ENCODE results near the gene ADIRF.
"Not testable (repeated sequence)": the region's sequence is repeated elsewhere in the genome, so short reads cannot be mapped to it uniquely, and the experiment has no call there.

- not testable (repeated sequence) for TF ChIP-seq CTCF (conservative IDR thresholded peaks at IDR 0.05 in 1 of 2, IDR thresholded peaks at IDR 0.05 in 1 of 2; ENCODE audit: extremely low read depth in 1 of 2, insufficient read depth in 1 of 2, low read depth in 1 of 2, low read length in 2 of 2); EZH2 (IDR thresholded peaks at IDR 0.05; ENCODE audit: borderline replicate concordance, low read length)
Observed at GRCh38 chr10:87019066-87019465, 50.8 kb downstream of the ADIRF start.

All from mammary epithelial cell (primary cell).